Neural cell (in vitro differentiated cells): Measurements from ENCODE around the gene TP53I13. TPM values are rescaled to one million over a fixed set of nuclear protein-coding genes. Genes with fewer than 3 reads are reported as not detected.

Experiments used
- H2AFZ ChIP-seq: fragments of 200-600, 300-800 bp; sonication (generic), shearing (Covaris generic); 2 replicates; pipeline ENCODE4 v1.6.0; 2014; ENCODE audit warnings: low read depth, mild to moderate bottlenecking, antibody characterized with exemption, low read length, moderate library complexity
- H3F3A ChIP-seq: fragments of 200-600 bp; shearing (Covaris generic); 2 replicates; pipeline ENCODE4 v1.6.1; 2016; ENCODE audit warnings: mild to moderate bottlenecking, moderate library complexity, mixed read lengths, antibody characterized with exemption, low read length; ENCODE audit not compliant: insufficient read depth, poor library complexity, severe bottlenecking
- H3K27ac ChIP-seq: fragments of 200-600, 300-800 bp; sonication (generic), shearing (Covaris generic); 2 replicates; pipeline ENCODE4 v1.5.1; 2014; ENCODE audit warnings: mild to moderate bottlenecking, low read length, moderate library complexity
- H3K27me3 ChIP-seq: fragments of 300-800, 200-600 bp; sonication (generic), shearing (Covaris generic); 2 replicates; pipeline ENCODE4 v1.6.0; 2014; ENCODE audit warnings: mild to moderate bottlenecking, low read depth, low read length, moderate library complexity; ENCODE audit not compliant: insufficient read depth
- H3K36me3 ChIP-seq: fragments of 300-800, 200-600 bp; sonication (generic), shearing (Covaris generic); 2 replicates; pipeline ENCODE4 v1.5.1; 2014; ENCODE audit warnings: mild to moderate bottlenecking, antibody characterized with exemption, low read length, moderate library complexity; ENCODE audit not compliant: insufficient read depth
- H3K4me2 ChIP-seq: fragments of 300-800, 200-600 bp; sonication (generic), shearing (Covaris generic); 2 replicates; pipeline ENCODE4 v1.6.0; 2014; ENCODE audit warnings: mild to moderate bottlenecking, low read length
- H3K4me3 ChIP-seq: fragments of 300-800, 200-600 bp; sonication (generic), shearing (Covaris generic); 2 replicates; pipeline ENCODE4 v1.5.1; 2014; ENCODE audit warnings: mild to moderate bottlenecking, low read length, moderate library complexity
- H3K79me2 ChIP-seq: fragments of 200-600 bp; shearing (Covaris generic); replicated peaks from 2 replicates; pipeline ENCODE4 v1.6.0; 2014; ENCODE audit warnings: mild to moderate bottlenecking, low read length, moderate library complexity; ENCODE audit not compliant: insufficient read depth
- H3K9ac ChIP-seq: fragments of 300-800, 200-600 bp; sonication (generic), shearing (Covaris generic); 2 replicates; pipeline ENCODE4 v1.6.1; 2016; ENCODE audit warnings: mild to moderate bottlenecking, low read length, mixed read lengths
- H3K9me2 ChIP-seq: fragments of 200-600 bp; shearing (Covaris generic); 2 replicates; pipeline ENCODE4 v1.6.1; 2016; ENCODE audit warnings: mild to moderate bottlenecking, low read length, mixed read lengths; ENCODE audit not compliant: insufficient read depth
- H3K9me3 ChIP-seq: fragments of 200-600, 300-800 bp; sonication (generic), shearing (Covaris generic); 2 replicates; pipeline ENCODE4 v1.6.1; 2016; ENCODE audit warnings: mild to moderate bottlenecking, mixed run types, low read length, moderate library complexity, mixed read lengths
- H4K20me1 ChIP-seq: fragments of 200-600 bp; shearing (Covaris generic); 2 replicates; pipeline ENCODE4 v1.6.1; 2016; ENCODE audit warnings: mild to moderate bottlenecking, mixed run types; ENCODE audit not compliant: insufficient read depth
- EP300 ChIP-seq: fragments of 450-650 bp; conservative IDR thresholded peaks from 2 replicates; pipeline ENCODE4 v1.6.1; 2014; ENCODE audit warnings: antibody characterized with exemption, mild to moderate bottlenecking, moderate library complexity; ENCODE audit not compliant: poor library complexity, severe bottlenecking
- EZH2 ChIP-seq: fragments of 200-600, 300-800 bp; shearing (Covaris generic), sonication (generic); IDR thresholded peaks from 2 replicates; pipeline ENCODE4 v1.6.1; 2014; ENCODE audit warnings: antibody characterized with exemption, low read length, borderline replicate concordance, mild to moderate bottlenecking; ENCODE audit not compliant: insufficient read depth, poor library complexity, severe bottlenecking
- MXI1 ChIP-seq: fragments of 450-650 bp; conservative IDR thresholded peaks from 2 replicates; pipeline ENCODE4 v1.6.1; 2014; ENCODE audit warnings: antibody characterized with exemption, mild to moderate bottlenecking; ENCODE audit not compliant: poor library complexity, severe bottlenecking
- POLR2AphosphoS5 ChIP-seq: IDR thresholded peaks from 2 replicates; pipeline ENCODE4 v1.6.1; 2012
- RAD21 ChIP-seq: fragments of 450-650 bp; conservative IDR thresholded peaks from 2 replicates; pipeline ENCODE4 v1.6.1; 2014; ENCODE audit warnings: antibody characterized with exemption, mild to moderate bottlenecking, moderate library complexity
- SMC3 ChIP-seq: fragments of 450-650 bp; conservative IDR thresholded peaks from 2 replicates; pipeline ENCODE4 v1.6.1; 2014; ENCODE audit warnings: antibody characterized with exemption, mild to moderate bottlenecking, moderate library complexity; ENCODE audit not compliant: poor library complexity
- TAF1 ChIP-seq: IDR thresholded peaks from 2 replicates; pipeline ENCODE4 v1.6.1; 2012; ENCODE audit warnings: low read depth
- polyA plus RNA-seq: library from polyadenylated mRNA; depleted of rRNA; stranded (reverse); fragments of >200 nt; gene quantifications from 2 replicates; pipeline ENCODE4 v1.2.3, GENCODE V29; 2014
- TF ChIP-seq, protein P1 (sequence below): IDR thresholded peaks from 2 replicates; pipeline ENCODE4 v1.6.1; 2012; ENCODE audit warnings: borderline replicate concordance
- TF ChIP-seq, protein P2 (sequence below): fragments of 450-650 bp; IDR thresholded peaks from 2 replicates; pipeline ENCODE4 v1.5.1; 2014; ENCODE audit warnings: antibody characterized with exemption, mild to moderate bottlenecking, moderate library complexity; ENCODE audit not compliant: poor library complexity, severe bottlenecking

Gene TP53I13
- polyA plus RNA-seq, 1 donor from 2014 or later, result 18.4 TPM

DNA sequence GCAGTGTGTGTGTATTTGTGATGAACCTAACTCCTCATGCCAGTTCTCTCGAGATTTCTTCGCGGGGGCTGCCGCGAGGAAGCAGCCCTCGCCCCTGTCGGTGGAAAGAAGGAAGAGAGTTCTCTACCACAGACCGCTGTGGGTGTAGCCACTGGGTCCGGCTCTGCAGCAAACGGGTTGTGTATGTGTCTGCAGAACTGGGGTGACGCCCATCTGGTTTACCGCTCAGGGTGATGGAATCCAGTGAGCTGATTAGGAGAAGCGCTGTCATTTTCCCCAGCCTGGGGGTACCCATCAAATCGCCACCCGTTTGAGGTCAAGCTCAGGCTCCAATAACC is 46.5 kb downstream of the TP53I13 start:
- TF ChIP-seq POLR2AphosphoS5, result no peak
- no peak for TF ChIP-seq RAD21
- TF ChIP-seq, protein P1, sequence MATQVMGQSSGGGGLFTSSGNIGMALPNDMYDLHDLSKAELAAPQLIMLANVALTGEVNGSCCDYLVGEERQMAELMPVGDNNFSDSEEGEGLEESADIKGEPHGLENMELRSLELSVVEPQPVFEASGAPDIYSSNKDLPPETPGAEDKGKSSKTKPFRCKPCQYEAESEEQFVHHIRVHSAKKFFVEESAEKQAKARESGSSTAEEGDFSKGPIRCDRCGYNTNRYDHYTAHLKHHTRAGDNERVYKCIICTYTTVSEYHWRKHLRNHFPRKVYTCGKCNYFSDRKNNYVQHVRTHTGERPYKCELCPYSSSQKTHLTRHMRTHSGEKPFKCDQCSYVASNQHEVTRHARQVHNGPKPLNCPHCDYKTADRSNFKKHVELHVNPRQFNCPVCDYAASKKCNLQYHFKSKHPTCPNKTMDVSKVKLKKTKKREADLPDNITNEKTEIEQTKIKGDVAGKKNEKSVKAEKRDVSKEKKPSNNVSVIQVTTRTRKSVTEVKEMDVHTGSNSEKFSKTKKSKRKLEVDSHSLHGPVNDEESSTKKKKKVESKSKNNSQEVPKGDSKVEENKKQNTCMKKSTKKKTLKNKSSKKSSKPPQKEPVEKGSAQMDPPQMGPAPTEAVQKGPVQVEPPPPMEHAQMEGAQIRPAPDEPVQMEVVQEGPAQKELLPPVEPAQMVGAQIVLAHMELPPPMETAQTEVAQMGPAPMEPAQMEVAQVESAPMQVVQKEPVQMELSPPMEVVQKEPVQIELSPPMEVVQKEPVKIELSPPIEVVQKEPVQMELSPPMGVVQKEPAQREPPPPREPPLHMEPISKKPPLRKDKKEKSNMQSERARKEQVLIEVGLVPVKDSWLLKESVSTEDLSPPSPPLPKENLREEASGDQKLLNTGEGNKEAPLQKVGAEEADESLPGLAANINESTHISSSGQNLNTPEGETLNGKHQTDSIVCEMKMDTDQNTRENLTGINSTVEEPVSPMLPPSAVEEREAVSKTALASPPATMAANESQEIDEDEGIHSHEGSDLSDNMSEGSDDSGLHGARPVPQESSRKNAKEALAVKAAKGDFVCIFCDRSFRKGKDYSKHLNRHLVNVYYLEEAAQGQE, result no peak
- no peak for TF ChIP-seq TAF1
- no peak for TF ChIP-seq EP300
- TF ChIP-seq EZH2, result no peak
- TF ChIP-seq MXI1, result no peak
- TF ChIP-seq SMC3, result no peak
- TF ChIP-seq, protein P2, sequence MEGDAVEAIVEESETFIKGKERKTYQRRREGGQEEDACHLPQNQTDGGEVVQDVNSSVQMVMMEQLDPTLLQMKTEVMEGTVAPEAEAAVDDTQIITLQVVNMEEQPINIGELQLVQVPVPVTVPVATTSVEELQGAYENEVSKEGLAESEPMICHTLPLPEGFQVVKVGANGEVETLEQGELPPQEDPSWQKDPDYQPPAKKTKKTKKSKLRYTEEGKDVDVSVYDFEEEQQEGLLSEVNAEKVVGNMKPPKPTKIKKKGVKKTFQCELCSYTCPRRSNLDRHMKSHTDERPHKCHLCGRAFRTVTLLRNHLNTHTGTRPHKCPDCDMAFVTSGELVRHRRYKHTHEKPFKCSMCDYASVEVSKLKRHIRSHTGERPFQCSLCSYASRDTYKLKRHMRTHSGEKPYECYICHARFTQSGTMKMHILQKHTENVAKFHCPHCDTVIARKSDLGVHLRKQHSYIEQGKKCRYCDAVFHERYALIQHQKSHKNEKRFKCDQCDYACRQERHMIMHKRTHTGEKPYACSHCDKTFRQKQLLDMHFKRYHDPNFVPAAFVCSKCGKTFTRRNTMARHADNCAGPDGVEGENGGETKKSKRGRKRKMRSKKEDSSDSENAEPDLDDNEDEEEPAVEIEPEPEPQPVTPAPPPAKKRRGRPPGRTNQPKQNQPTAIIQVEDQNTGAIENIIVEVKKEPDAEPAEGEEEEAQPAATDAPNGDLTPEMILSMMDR, result no peak
- H2AFZ ChIP-seq, result no peak overlapping the region
- H3K9ac ChIP-seq, result no peak overlapping the region
- H3K79me2 ChIP-seq, result no peaks in the 10 kb centered on the region
- H3K9me2 ChIP-seq, result no peaks in the 10 kb centered on the region
- H3K36me3 ChIP-seq, result no peaks in the 10 kb centered on the region
- H3K4me3 ChIP-seq, result no peak overlapping the region
- no peak overlapping the region for H3K27ac ChIP-seq
- peaks cover 51% of the 10 kb centered on the region for H3K27me3 ChIP-seq
- H3K4me2 ChIP-seq, result no peak overlapping the region
- H3K9me3 ChIP-seq, result peaks cover 4% of the 10 kb centered on the region
- no peaks in the 10 kb centered on the region for H4K20me1 ChIP-seq
- no peaks in the 10 kb centered on the region for H3F3A ChIP-seq

DNA sequence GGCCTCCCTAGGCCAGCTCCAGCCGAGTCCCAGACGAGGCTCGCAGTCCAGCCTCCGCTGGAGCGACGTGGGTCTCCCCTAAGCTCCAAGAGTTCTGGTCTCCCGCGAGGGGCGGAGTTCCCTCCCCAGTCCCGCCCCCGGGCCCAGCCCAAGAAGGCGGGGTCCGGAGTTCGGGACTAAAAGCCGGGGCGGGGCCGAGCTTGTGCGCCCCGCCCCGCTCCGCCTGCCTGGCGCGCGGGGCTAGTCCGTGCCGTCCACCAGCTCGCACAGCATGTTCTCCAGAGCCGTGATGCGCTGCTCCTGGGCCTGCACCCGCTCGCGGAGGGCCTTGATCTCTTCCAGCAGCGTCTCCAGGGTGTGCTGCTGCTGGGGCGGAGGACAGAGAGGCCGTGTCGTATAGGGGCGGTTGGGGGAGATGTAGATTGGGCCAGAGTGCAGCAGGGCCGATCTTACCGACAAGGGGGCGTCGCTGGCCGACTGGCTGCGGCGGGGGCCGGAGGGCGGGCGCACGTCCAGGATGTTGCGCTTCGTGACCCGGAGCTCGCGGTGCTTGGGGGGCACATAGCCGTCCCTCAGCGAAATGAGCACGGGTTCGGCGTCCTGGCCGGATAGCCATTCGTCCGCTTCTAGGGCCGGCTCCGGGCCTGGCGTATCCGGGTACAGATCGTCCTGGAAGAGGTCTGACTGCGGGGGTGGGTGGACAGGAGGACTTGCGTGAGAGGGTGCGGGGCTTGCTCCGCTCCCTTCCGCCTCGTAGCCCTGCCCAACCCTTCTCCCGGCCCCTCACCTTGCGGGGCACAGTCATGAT is 47.2 kb downstream of the TP53I13 start:
- H4K20me1 ChIP-seq, result no peaks in the 10 kb centered on the region
- H3K27me3 ChIP-seq, result peaks cover 51% of the 10 kb centered on the region
- H3F3A ChIP-seq, result no peaks in the 10 kb centered on the region
- H3K9me2 ChIP-seq, result no peaks in the 10 kb centered on the region
- no peak overlapping the region for H3K9ac ChIP-seq
- H3K4me2 ChIP-seq, result no peak overlapping the region
- TF ChIP-seq, protein P1, result no peak
- TF ChIP-seq, protein P2, result no peak
- no peak for TF ChIP-seq TAF1
- TF ChIP-seq EP300, result no peak
- no peak for TF ChIP-seq SMC3
- TF ChIP-seq MXI1, result no peak
- no peak for TF ChIP-seq EZH2
- TF ChIP-seq RAD21, result no peak
- no peak for TF ChIP-seq POLR2AphosphoS5
- no peak overlapping the region for H3K27ac ChIP-seq
- H3K36me3 ChIP-seq, result no peaks in the 10 kb centered on the region
- H3K79me2 ChIP-seq, result no peaks in the 10 kb centered on the region
- H2AFZ ChIP-seq, result no peak overlapping the region
- no peak overlapping the region for H3K4me3 ChIP-seq
- peaks cover 4% of the 10 kb centered on the region for H3K9me3 ChIP-seq
